HFF-Myc (cell line): ENCODE measurements around the gene PDZRN4.
"Not testable (repeated sequence)": the region's sequence is repeated elsewhere in the genome, so short reads cannot be mapped to it uniquely, and the experiment has no call there.

Source experiments
- DNase-seq: peaks from one replicate; pipeline ENCODE4 v3.0.0-alpha.2; 2011; ENCODE audit warnings: low read depth; ENCODE audit errors: extremely low read depth
- H3K4me3 ChIP-seq: replicated peaks from 2 replicates; pipeline ENCODE4 v1.5.1; 2011; ENCODE audit warnings: low read depth, mild to moderate bottlenecking, control low read depth, low read length
- CTCF ChIP-seq: IDR thresholded peaks from 2 replicates; pipeline ENCODE4 v1.5.1; 2012; ENCODE audit warnings: mild to moderate bottlenecking, low read depth, low read length, control low read depth; ENCODE audit errors: missing control alignments

Gene PDZRN4

GRCh38 chr12:41167701-41168100 lies 20.4 kb upstream of the PDZRN4 start:
- DNase-seq: no peak
- TF ChIP-seq CTCF: no peak
- H3K4me3 ChIP-seq: no peak overlapping the region

- no peak for TF ChIP-seq CTCF
- H3K4me3 ChIP-seq: no peak overlapping the region
- DNase-seq: no peak
Observed at GRCh38 chr12:41174602-41175001, 13.5 kb upstream of the PDZRN4 start.

GRCh38 chr12:41179507-41179906 lies 8.6 kb upstream of the PDZRN4 start:
- not testable (repeated sequence) for DNase-seq

GRCh38 chr12:41184864-41185263 lies 3.3 kb upstream of the PDZRN4 start:
- no peak overlapping the region for H3K4me3 ChIP-seq
- DNase-seq: no peak
- no peak for TF ChIP-seq CTCF

More at GRCh38 chr12:41179507-41179906, 8.6 kb upstream of the PDZRN4 start:
- H3K4me3 ChIP-seq: not testable (repeated sequence)

- TF ChIP-seq CTCF: no peak
- H3K4me3 ChIP-seq: no peak overlapping the region
- DNase-seq: no peak
Observed at GRCh38 chr12:41186026-41186425, 2.1 kb upstream of the PDZRN4 start.

- no peak overlapping the region for H3K4me3 ChIP-seq
- TF ChIP-seq CTCF: no peak
- DNase-seq: no peak
Observed at GRCh38 chr12:41188841-41189394, 798 bp downstream of the PDZRN4 start.

GRCh38 chr12:41189395-41190251 lies 1.5 kb downstream of the PDZRN4 start:
- DNase-seq: no peak
- TF ChIP-seq CTCF: no peak
- H3K4me3 ChIP-seq: no peak overlapping the region
